D721Med (cell line): ENCODE measurements around the gene OR6C2.
"Not testable (repeated sequence)": the region's sequence is repeated elsewhere in the genome, so short reads cannot be mapped to it uniquely, and the experiment has no call there.

Experiments
- DNase-seq: peaks from one replicate; pipeline ENCODE4 v3.0.0; 2011; ENCODE audit warnings: low spot score; ENCODE audit not compliant: insufficient read length
- FAIRE-seq: peaks from 2 replicates; lab custom pipeline; 2011; peaks lifted over from hg19 to GRCh38; lab: Jason Lieb, UNC
- TF ChIP-seq, protein P1 (sequence below): IDR thresholded peaks from 2 replicates; pipeline ENCODE4 v1.5.1; 2012; ENCODE audit warnings: mild to moderate bottlenecking, control low read depth; ENCODE audit not compliant: insufficient read depth; ENCODE audit errors: missing control alignments

Gene OR6C2

DNA sequence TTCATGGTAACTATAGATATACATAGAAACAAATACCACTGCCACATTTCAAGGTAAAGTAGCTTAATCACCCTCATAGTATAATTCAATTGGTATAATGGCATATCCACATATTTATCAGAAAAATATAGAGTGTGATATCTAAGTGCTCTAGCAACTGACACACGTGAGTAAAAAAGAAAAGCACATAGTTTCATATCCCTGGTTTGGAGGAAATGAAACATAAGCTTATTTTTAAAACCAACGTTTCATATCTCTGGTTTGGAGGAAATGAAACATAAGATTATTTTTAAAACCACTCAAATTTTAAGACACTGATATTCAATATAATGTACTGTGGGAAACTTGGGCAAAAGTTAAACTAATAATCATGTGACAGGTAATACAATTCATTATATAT, 24.0 kb downstream of the OR6C2 start:
- TF ChIP-seq, protein P1, sequence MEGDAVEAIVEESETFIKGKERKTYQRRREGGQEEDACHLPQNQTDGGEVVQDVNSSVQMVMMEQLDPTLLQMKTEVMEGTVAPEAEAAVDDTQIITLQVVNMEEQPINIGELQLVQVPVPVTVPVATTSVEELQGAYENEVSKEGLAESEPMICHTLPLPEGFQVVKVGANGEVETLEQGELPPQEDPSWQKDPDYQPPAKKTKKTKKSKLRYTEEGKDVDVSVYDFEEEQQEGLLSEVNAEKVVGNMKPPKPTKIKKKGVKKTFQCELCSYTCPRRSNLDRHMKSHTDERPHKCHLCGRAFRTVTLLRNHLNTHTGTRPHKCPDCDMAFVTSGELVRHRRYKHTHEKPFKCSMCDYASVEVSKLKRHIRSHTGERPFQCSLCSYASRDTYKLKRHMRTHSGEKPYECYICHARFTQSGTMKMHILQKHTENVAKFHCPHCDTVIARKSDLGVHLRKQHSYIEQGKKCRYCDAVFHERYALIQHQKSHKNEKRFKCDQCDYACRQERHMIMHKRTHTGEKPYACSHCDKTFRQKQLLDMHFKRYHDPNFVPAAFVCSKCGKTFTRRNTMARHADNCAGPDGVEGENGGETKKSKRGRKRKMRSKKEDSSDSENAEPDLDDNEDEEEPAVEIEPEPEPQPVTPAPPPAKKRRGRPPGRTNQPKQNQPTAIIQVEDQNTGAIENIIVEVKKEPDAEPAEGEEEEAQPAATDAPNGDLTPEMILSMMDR, result no peak
- no peak for DNase-seq
- FAIRE-seq, result no peak

DNA sequence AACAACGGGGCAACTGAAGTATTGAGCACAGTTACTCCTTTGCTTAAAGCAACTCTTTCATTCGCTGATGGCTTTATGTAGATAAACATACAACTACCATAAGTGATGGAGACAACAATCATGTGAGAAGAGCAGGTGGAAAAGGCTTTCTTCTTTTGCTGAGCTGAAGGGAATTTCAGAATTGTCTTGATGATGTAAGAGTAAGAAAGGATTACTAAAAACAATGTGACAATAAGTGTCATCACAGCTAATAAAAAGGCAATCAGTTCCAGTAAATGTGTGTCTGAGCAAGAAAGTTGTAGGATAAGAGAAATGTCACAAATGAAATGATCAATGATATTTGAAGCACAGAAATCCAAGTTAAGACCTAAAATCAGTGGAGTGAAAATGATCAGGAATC, 25.4 kb downstream of the OR6C2 start:
- DNase-seq (no peak), FAIRE-seq (no peak)
- TF ChIP-seq, protein P1, result no peak

DNA sequence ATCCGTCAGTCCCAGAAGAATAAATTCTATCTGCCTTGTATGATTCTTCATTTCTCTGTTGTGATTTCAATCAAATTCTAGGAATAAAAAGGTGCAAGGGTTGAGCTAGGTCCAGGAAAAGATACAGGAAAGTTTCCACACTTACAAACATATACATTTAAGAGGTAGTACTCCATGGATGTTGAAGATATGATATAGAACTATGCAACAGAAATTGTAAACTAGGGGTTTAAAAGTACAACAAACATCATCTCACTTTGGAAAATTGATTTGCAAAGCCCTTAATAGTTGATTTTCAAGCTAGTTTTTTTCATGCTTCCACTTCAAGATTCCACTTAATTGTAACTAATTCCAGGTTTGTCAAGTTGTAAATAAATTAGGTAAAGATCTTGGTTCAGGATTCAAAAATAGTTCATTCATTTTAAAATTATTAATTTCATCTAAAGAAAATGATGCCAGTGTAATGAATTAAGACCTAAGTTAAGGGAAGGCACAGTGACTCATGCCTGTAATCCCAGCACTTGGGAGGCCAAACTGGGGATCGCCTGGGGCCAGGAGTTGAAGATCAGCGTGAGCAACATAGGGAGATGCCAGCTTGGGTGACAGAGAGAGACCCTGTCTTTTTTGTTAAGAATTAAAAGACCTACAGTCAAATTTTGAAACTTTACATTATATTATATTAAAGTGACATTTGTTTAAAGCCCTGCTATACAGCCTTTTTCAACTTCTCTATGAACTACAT, 26.4 kb downstream of the OR6C2 start, which contains the start of gene OR6C70:
OR6C70 (minus strand) TSS at position 51 of the 742 bp plus-strand sequence; CDS start at position 51, 0 bp downstream.
- TF ChIP-seq, protein P1, result no peak
- no peak for FAIRE-seq
- DNase-seq, result no peak

DNA sequence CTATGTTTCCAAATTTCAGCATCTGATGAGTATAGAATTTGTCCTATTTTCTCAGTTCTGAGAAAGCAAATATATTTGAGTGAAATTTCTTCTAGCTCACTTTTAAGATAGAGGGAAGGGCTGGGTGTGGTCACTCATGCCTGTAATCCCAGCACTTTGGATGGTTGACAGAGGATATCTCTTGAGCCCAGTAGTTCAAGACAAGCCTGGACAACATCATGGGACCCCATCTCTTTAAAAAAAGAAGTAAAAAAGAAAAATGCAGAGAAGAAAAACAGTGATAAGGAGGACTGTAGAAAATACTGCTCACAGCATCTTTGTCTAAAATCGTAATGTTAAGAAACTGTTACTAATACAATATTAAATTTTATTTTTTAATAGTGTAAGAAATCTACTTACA, 28.4 kb downstream of the OR6C2 start:
- FAIRE-seq, result no peak
- DNase-seq, result no peak
- TF ChIP-seq, protein P1, result no peak

DNA sequence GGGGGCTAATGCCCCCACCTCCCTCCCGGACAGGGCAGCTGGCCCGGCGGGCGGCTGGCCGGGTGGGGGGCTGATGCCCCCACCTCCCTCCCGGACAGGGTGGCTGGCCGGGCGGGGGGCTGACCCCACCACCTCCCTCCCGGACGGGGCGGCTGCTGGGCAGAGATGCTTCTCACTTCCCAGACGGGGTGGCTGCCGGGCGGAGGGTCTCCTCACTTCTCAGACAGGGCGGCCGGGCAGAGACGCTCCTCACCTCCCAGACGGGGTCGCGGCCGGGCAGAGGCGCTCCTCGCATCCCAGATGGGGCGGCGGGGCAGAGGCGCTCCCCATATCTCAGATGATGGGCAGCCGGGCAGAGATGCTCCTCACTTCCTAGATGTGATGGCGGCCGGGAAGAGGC, 35.3 kb downstream of the OR6C2 start:
- not testable (repeated sequence) for DNase-seq, FAIRE-seq

DNA sequence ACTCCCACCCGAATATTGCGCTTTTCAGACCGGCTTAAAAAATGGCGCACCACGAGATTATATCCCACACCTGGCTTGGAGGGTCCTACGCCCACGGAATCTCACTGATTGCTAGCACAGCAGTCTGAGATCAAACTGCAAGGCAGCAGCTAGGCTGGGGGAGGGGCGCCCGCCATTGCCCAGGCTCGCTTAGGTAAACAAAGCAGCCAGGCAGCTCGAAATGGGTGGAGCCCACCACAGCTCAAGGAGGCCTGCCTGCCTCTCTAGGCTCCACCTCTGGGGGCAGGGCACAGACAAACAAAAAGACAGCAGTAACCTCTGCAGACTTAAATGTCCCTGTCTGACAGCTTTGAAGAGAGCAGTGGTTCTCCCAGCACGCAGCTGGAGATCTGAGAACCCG, 40.4 kb downstream of the OR6C2 start:
- not testable (repeated sequence) for DNase-seq, FAIRE-seq

DNA sequence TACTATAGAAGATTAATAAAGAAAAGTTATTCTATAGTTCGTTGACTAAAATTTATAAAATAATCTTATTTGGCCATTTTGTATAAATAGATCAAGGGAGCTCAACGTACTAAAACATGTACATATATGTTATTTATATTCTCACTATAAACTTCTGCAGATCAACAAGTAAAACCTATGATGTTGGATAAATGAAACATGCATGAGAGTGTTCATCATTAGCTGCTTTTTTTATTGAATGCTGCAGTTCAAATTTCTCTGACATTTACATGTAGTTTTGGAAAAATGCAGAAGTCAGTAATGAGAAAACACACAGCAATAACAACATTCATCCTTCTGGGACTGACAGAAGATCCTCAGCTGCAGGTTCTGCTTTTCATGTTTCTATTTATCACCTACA, 48.2 kb downstream of the OR6C2 start, which contains the start of gene OR6C68:
OR6C68 (plus strand) TSS at position 301 of the 400 bp plus-strand sequence; CDS start at position 301, 0 bp downstream.
- TF ChIP-seq, protein P1, result no peak
- FAIRE-seq, result no peak

DNA sequence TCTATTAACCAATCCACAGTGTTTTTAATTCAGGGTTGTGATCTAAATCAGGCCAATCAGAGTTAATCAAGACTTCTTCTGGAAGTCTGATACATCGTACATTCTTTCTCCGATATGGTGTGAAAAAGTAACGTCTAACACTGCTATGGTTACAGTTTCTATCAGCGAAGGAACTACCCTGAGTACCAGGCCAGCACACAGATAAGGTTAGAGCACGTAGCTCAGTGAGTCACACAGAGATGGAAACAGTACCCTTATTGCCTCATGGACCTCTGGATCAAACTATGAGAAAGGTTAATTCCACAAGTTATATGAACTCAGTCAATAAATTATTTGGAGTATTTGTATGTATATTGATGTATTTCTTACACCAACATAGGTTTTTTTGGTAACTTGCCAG, 51.6 kb downstream of the OR6C2 start:
- FAIRE-seq (no peak), DNase-seq (no peak)
- TF ChIP-seq, protein P1, result no peak

More for the DNA sequence above, 48.2 kb downstream of the OR6C2 start, which contains the start of gene OR6C68:
- no peak for DNase-seq
